ENCODE results near the gene CD8A.
"Not testable (repeated sequence)": the region's sequence is repeated elsewhere in the genome, so short reads cannot be mapped to it uniquely, and the experiment has no call there.

Gene CD8A

DNA sequence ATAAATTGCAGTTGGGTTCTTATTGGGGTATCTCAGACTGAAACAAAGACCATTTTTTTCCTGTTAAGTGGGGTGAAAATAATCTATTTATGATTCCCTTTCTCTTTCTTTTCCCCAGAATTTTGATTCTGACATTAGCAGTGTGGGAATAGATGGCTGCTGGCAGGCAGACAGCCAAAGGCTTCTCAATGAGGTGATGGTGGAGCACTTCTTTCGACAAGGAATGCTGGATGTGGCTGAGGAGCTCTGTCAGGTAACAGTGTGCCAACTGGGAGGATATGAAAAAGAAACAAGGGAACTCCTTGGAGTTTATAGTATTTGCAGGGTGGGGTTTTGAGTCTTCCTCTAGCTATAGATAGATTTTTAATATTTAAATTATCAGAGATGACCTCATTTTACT, 38.9 kb downstream of the CD8A start:
- Mint-ChIP-seq H3K9me3 (peaks cover 12% of the 10 kb centered on the region), H3K27ac (no peak overlapping the region), H3K36me3 (peaks cover 71% of the 10 kb centered on the region), H3K27me3 (no peaks in the 10 kb centered on the region), H3K4me3 (no peak overlapping the region), H3K4me1 (no peaks in the 10 kb centered on the region)
- DNase-seq: no peak
- CTCF ChIA-PET: no interaction called here

DNA sequence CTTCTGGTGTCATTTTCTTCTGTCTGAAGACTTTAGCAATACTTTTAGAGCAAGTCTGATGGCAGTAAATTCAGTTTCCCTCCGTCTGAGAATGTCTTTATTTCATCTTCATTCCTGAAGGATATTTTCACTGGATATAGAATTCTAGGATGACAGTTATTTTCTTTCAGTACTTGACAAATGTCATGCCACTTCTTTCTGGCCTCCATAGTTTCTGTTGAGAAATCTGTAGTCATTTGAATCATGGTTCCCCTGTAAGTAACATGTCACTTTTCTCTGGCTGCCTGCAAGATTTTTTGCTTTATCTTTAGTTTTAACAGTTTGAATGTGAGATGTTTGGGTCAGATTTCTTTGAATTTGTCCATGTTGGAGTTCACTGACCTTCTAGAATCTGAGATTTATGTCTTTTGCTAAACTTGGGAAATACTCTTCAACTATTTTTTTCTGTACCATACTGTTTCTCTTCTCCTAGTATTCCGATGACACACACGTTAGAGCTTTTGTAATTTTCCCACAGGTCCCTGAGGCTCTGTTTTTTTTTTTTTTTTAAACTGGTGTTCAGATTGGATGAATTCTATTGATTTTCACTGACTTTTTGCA, 40.4 kb downstream of the CD8A start:
- CTCF ChIA-PET: no interaction called here
- Mint-ChIP-seq H3K4me1 (no peaks in the 10 kb centered on the region), H3K27me3 (no peaks in the 10 kb centered on the region), H3K9me3 (peaks cover 12% of the 10 kb centered on the region), H3K36me3 (peaks cover 60% of the 10 kb centered on the region), H3K27ac (no peak overlapping the region), H3K4me3 (no peak overlapping the region)
- DNase-seq: no peak

DNA sequence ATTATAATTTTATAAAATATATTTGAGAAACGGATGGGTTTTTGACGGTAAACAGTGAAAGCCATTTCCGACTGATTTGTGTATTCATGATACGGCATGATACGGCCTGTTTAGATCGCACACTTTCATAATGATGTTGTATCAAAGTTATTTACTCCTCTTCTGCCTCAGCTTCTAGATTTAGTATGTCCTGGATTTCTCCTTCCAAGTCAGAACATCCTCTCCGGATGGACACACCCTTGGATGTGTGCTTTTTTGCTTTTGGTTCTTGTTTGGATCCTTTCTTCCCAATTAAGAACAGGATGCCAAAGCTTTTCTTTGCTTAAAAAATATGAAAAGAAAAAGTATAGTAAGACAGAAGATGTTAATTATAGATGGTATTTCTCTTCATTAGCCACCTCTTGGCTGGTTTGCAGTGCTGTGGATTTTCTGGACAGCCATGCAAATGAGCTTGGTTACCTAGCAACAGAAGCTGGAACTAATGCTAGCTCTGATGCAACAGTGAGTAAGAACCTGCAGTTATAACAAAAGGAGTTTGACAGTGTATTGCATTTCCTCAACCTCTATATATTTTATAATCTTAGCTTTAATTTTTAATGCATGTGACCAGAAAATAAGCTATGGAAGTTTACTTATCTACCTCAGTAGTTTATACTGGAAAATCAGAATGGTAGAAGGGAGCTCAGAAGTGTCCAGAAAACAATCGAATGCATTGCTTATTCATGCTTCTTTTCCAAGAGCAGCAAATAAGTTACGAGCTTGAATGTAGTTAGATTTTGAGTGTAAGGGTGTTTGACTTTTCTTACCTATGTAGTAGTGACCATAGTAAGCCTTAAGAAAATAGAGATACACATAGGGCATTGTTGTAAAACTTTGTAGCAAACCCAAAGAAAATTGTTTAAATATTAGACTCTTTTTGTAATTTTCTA, 42.7 kb downstream of the CD8A start:
- Mint-ChIP-seq H3K27ac (no peak overlapping the region), H3K9me3 (peaks cover 12% of the 10 kb centered on the region), H3K4me3 (no peak overlapping the region), H3K36me3 (peaks cover 66% of the 10 kb centered on the region), H3K27me3 (no peaks in the 10 kb centered on the region), H3K4me1 (peaks cover 1% of the 10 kb centered on the region)
- DNase-seq: no peak
- CTCF ChIA-PET: interaction anchor here (0.6 to 1.0 kb wide), 2 partner anchors 13 to 519 kb away, joined by 3 read pairs; no protein-coding TSS in a partner anchor

DNA sequence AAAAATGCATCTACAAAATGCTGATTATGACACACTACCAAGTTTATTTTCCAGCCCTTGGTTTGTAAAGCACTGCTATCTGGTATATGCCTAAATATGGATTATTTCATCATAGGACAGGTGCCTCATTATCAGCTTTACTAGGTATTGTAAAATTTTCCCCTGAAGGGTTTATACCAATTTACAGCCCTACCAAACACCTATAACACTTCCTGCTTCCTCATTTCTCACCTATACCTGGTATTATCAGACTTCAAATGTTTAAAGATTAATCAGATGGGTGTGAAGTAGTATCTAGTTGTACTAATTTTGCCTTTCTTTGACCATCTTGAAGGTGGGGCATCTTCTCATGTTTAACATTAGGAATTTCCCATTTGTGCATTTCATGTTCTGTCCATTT, 43.8 kb downstream of the CD8A start:
- no peak overlapping the region for H3K4me3 Mint-ChIP-seq
- CTCF ChIA-PET: no interaction called here
- H3K27me3 Mint-ChIP-seq: no peaks in the 10 kb centered on the region
- peaks cover 12% of the 10 kb centered on the region for H3K9me3 Mint-ChIP-seq
- peaks cover 3% of the 10 kb centered on the region for H3K4me1 Mint-ChIP-seq
- H3K27ac Mint-ChIP-seq: no peak overlapping the region
- no peak for DNase-seq
- H3K36me3 Mint-ChIP-seq: peaks cover 63% of the 10 kb centered on the region

DNA sequence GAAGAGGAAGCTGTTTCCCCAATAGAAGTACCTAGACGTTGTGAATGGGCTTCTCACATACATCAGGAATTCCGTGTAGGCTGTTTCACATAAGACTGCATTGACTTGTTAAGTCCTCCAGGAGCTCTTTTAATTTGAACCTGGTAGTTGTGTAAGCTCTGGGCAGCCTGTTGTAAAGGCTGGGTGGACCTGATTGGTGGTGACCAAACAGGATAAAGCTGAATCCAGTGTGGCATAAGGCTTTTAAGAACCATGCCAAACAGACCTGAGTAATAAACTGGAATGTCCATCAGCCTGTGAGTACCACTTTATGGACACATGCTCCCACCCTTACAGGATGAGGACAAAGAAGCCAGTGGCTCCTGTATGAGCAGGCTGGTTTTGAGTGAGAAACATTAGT, 46.6 kb downstream of the CD8A start:
- no peak overlapping the region for H3K4me3 Mint-ChIP-seq
- CTCF ChIA-PET: no interaction called here
- peaks cover 3% of the 10 kb centered on the region for H3K4me1 Mint-ChIP-seq
- no peaks in the 10 kb centered on the region for H3K27me3 Mint-ChIP-seq
- DNase-seq: no peak
- no peaks in the 10 kb centered on the region for H3K9me3 Mint-ChIP-seq
- H3K36me3 Mint-ChIP-seq: peaks cover 37% of the 10 kb centered on the region
- H3K27ac Mint-ChIP-seq: no peak overlapping the region

DNA sequence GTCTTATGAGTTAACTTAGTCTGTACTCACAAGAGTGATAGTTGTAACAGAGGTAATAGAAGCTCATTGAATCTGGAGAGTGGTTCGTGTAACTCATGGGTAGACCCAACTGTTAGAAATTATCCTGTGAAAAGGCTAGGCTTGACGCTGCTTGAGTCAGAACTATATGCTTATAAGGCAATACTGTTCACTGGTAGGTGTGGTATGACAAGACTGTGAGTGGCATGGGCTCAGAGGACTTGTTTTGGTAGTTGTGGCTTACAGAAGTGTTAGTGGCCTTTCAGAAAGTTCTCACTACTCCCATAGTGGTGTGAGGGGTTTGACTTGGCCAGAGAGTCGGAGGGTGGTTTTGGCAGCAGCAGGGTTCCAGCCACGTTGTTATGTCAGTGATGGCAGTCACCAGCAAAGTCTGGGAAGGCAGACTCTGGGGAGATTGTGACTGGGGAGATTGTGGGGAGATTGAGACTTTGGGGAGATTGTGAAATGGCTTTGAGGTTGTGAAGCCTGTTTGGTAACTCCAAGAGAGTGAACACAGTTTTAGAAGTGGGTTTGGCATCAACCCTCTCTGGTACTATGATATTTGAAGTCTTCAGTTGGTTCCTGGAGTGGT, 48.7 kb downstream of the CD8A start:
- H3K27ac Mint-ChIP-seq, H3K4me3 Mint-ChIP-seq, H3K27me3 Mint-ChIP-seq, DNase-seq, H3K4me1 Mint-ChIP-seq, CTCF ChIA-PET, H3K9me3 Mint-ChIP-seq: not testable (repeated sequence)
- peaks cover 25% of the 10 kb centered on the region for H3K36me3 Mint-ChIP-seq

DNA sequence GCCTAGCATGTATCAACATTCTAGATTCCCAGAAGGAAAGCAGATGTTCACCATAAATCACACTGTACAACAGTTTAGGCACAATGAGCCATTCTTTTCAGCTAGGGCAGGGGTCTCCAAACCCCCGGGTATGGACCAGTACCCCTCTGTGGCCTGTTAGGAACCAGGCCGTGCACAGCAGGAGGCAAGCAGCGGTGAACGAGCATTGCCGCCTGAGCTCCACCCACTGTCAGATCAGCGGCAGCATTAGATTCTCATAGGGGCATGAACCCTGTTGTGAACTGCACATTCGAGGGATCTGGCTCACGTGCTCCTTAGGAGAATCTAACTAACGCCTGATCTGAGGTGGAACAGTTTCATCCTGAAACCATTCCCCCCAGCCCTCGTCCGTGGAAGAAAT, 50.8 kb downstream of the CD8A start:
- DNase-seq, H3K4me3 Mint-ChIP-seq, H3K27me3 Mint-ChIP-seq, H3K4me1 Mint-ChIP-seq, H3K9me3 Mint-ChIP-seq, H3K27ac Mint-ChIP-seq, CTCF ChIA-PET: not testable (repeated sequence)
- peaks cover 19% of the 10 kb centered on the region for H3K36me3 Mint-ChIP-seq

DNA sequence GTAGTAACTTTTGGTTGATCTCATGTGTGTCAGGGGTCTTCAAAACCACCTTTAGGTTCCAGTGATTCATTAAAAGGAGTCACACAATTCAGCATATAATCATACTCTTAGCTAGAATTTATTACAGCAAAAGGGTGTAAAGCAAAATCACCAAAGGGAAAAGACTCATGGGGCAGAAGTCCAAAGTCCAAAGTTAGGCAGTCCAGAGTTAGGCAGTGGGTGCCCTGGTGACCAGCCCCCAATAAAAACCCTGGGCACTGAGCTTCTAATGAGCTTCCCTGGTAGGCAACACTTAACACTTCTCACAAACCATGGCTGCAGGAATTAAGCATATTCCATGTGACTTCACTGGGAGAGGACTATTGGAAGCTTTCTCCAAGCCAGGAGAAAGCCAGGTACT, 51.2 kb downstream of the CD8A start:
- CTCF ChIA-PET, H3K27me3 Mint-ChIP-seq, H3K4me1 Mint-ChIP-seq, H3K9me3 Mint-ChIP-seq, H3K4me3 Mint-ChIP-seq, H3K27ac Mint-ChIP-seq, DNase-seq: not testable (repeated sequence)
- peaks cover 16% of the 10 kb centered on the region for H3K36me3 Mint-ChIP-seq

DNA sequence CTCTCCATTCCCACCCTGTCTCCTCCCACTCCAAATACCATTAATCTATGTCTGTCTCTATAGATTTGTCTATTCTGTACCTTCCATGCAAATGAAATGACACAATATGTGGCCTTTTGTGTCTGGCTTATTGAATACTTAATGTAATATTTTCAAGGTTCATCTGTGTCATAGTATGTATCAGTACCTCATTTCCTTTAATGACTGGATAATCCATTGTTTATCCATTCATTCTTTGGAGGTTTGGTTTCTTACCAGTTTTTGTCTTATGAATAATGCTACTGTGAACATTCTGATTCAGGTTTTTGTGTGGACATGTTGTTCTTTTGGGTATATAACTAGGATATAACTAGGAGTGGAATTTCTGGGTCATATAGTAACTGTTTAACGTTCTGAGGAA, 55.8 kb downstream of the CD8A start:
- H3K9me3 Mint-ChIP-seq, H3K4me1 Mint-ChIP-seq, DNase-seq, H3K27me3 Mint-ChIP-seq, CTCF ChIA-PET, H3K4me3 Mint-ChIP-seq, H3K27ac Mint-ChIP-seq, H3K36me3 Mint-ChIP-seq: not testable (repeated sequence)

All from activated naive CD4-positive, alpha-beta T cell treated with anti-CD3 and anti-CD28 coated beads, Interleukin-2, amount 10 ng/mL, durations not matched to agents 7 days and 5 days (primary cell).